Measurements from ENCODE around the gene TSR2. TPM values are rescaled to one million over a fixed set of nuclear protein-coding genes. Genes with fewer than 3 reads are reported as not detected.

Gene TSR2
- total and polyA plus RNA-seq, 2 experiments from 2014 or later, result 26.0 to 60.1 TPM

GRCh38 chrX:54415534-54416350 lies 24.5 kb upstream of the TSR2 start:
- Histone ChIP-seq H3K4me2 (peak overlapping the region; percentile 63), H3K27ac (ENCODE audit: low read depth) (peak overlapping the region; percentile 83), H4K20me1 (replicated peaks; ENCODE audit: insufficient read depth) (no peaks in the 10 kb centered on the region), H3K36me3 (ENCODE audit: insufficient read depth) (no peaks in the 10 kb centered on the region), H3K9me2 (ENCODE audit: insufficient read depth) (no peaks in the 10 kb centered on the region), H3F3A (replicated peaks; ENCODE audit: low read depth) (no peaks in the 10 kb centered on the region), H3K79me2 (replicated peaks; ENCODE audit: insufficient read depth) (no peaks in the 10 kb centered on the region), H3K4me1 (ENCODE audit: insufficient read depth) (no peaks in the 10 kb centered on the region), H2AFZ (no peak overlapping the region), H3K4me3 (peak overlapping the region; percentile 39), H3K27me3 (ENCODE audit: insufficient read depth) (no peaks in the 10 kb centered on the region)
- ATAC-seq, result peak; percentile 93
- H3K36me3 Mint-ChIP-seq (ENCODE audit: low read depth), result no peaks in the 10 kb centered on the region
- TF ChIP-seq STAT1 (IDR thresholded peaks at IDR 0.05; ENCODE audit: unreplicated experiment) (no peak), ETS1 (IDR thresholded peaks at IDR 0.05) (0 out of 2 replicates have a peak, but pooled peaks have one; percentile 10)
- no peaks in the 10 kb centered on the region for H3K27me3 Mint-ChIP-seq (ENCODE audit: insufficient read depth, low read depth, poor library complexity)
- peak overlapping the region; percentile 43 for H3K4me3 Mint-ChIP-seq
- peak overlapping the region; percentile 35; the same call in 1 of the 2 replicates for H3K27ac Mint-ChIP-seq
- DNase-seq (ENCODE audit: low spot score), result peak; percentile 69
- peaks cover 9% of the 10 kb centered on the region; the same call in 2 of the 3 replicates for H3K4me1 Mint-ChIP-seq
- H3K9me3 Mint-ChIP-seq, result peaks cover 3% of the 10 kb centered on the region; the same call in 1 of the 3 replicates

- no peak overlapping the region for H3K27ac ChIP-seq (ENCODE audit: low read depth)
- no peaks in the 10 kb centered on the region for H3K79me2 ChIP-seq (replicated peaks; ENCODE audit: insufficient read depth)
- H3K36me3 Mint-ChIP-seq (ENCODE audit: low read depth), result no peaks in the 10 kb centered on the region
- H3K36me3 ChIP-seq (ENCODE audit: insufficient read depth), result no peaks in the 10 kb centered on the region
- H3K9me2 ChIP-seq (ENCODE audit: insufficient read depth), result no peaks in the 10 kb centered on the region
- H3K27me3 ChIP-seq (ENCODE audit: insufficient read depth), result no peaks in the 10 kb centered on the region
- H2AFZ ChIP-seq, result no peak overlapping the region
- no peak overlapping the region for H3K4me2 ChIP-seq
- no peak overlapping the region for H3K4me3 Mint-ChIP-seq
- H3K4me3 ChIP-seq, result no peak overlapping the region
- peaks cover 9% of the 10 kb centered on the region; the same call in 2 of the 3 replicates for H3K4me1 Mint-ChIP-seq
- H3K9me3 Mint-ChIP-seq, result peaks cover 3% of the 10 kb centered on the region; the same call in 1 of the 3 replicates
- no peak for ATAC-seq
- no peaks in the 10 kb centered on the region for H3F3A ChIP-seq (replicated peaks; ENCODE audit: low read depth)
- no peak overlapping the region for H3K27ac Mint-ChIP-seq
- H3K27me3 Mint-ChIP-seq (ENCODE audit: insufficient read depth, low read depth, poor library complexity), result no peaks in the 10 kb centered on the region
- DNase-seq (ENCODE audit: low spot score), result no peak
- no peaks in the 10 kb centered on the region for H3K4me1 ChIP-seq (ENCODE audit: insufficient read depth)
- no peaks in the 10 kb centered on the region for H4K20me1 ChIP-seq (replicated peaks; ENCODE audit: insufficient read depth)
- TF ChIP-seq ZNF462 (CRISPR knock-in tag; IDR thresholded peaks at IDR 0.05) (no peak), ZNF114 (CRISPR knock-in tag; IDR thresholded peaks at IDR 0.05) (no peak), EZH2 (IDR thresholded peaks at IDR 0.05; ENCODE audit: low read depth, unreplicated experiment) (no peak), JUNB (IDR thresholded peaks at IDR 0.05; ENCODE audit: unreplicated experiment) (no peak), EZH2phosphoT487 (IDR thresholded peaks at IDR 0.05; ENCODE audit: unreplicated experiment) (no peak), NANOG (IDR thresholded peaks at IDR 0.05; ENCODE audit: borderline replicate concordance) (no peak), CTCF (conservative IDR thresholded peaks at IDR 0.05; ENCODE audit: low read depth in 2 of 2) (no peak), ZNF331 (CRISPR knock-in tag; IDR thresholded peaks at IDR 0.05; ENCODE audit: low read depth) (no peak), ETS1 (IDR thresholded peaks at IDR 0.05) (no peak)
Measured at GRCh38 chrX:54416965-54417364, 23.2 kb upstream of the TSR2 start.

Measured in GM23338 (cell line).